HG02885 (cell line): ENCODE data around the gene VCL.
"Not testable (repeated sequence)": the region's sequence is repeated elsewhere in the genome, so short reads cannot be mapped to it uniquely, and the experiment has no call there.

ENCODE experiments used
- ATAC-seq: cut with Tn5 transposase; IDR thresholded peaks from one replicate; pipeline ENCODE4 v1.9.1; 2021; ENCODE audit warnings: mild to moderate bottlenecking; ENCODE audit not compliant: unreplicated experiment, poor library complexity

Gene VCL

GRCh38 chr10:74000244-74000643 lies 2.3 kb downstream of the VCL start:
- ATAC-seq = not testable (repeated sequence)

DNA sequence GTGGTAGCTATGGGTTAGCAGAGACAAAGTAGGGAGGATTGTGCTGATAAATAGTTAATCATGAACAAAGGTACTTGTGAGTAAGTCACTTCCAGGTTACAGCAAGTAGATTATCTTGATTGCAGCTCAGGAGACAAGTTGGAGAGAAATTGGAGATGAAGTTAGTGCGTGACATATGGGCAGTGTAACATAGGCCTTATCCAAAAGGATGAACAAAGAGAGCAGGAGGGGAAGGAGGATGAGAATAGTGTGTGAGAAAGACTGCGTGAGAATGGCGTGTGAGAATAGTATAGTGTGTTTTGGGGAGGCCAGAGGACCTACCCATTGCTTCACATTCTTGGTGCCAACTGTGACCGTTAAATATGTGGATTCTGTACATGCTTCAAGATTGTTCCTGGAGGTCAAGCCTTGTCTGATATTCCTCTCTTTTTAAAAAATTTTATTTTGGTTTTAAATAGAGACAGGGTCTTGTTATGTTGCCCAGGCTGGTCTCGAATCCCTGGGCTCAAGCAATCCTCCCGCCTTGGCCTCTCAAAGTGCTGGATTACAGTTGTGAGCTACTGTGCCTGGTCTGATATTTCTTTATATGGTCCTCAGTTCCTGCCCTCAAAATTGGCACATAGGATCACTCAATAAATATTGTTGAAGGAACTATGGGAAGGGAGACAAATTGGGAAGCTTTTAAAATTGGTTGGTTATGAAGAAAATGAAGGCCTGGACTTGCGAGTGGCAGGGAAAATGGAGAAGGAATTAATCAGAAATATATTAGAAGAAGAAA lies 3.2 kb downstream of the VCL start:
- no peak for ATAC-seq

- ATAC-seq = no peak
These were observed 8.4 kb downstream of the VCL start for GRCh38 chr10:74006269-74006668.

- peak; percentile 64 for ATAC-seq
These were observed 10.4 kb downstream of the VCL start for GRCh38 chr10:74008212-74008731.

GRCh38 chr10:74011017-74011416 lies 13.1 kb downstream of the VCL start:
- ATAC-seq = no peak

- no peak for ATAC-seq
These were observed 13.9 kb downstream of the VCL start for GRCh38 chr10:74011770-74012169.

DNA sequence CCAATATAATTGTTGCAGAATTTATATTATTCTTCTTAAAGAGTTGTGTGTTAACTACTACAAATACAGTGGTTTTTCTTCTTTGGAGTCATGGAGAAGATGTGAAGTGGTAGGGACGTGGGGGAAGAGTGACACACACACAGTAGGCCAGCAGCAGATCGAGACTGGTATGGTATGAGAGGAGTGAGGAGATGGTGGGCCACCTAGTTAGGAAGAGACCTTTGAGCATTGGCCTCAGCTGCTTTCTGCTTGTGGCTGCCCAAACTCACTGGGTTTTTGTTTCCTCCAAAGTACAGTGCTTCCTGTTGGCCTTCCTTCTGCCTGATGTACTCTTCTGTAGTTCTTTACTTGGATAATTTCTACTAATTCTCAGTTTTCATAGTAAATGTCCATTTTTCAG lies 14.6 kb downstream of the VCL start:
- ATAC-seq = no peak

GRCh38 chr10:74013004-74013403 lies 15.1 kb downstream of the VCL start:
- no peak for ATAC-seq

GRCh38 chr10:74014574-74014973 lies 16.7 kb downstream of the VCL start:
- not testable (repeated sequence) for ATAC-seq

- ATAC-seq = no peak
These were observed 20.3 kb downstream of the VCL start for GRCh38 chr10:74018241-74018640.

GRCh38 chr10:74021248-74022055 lies 23.5 kb downstream of the VCL start:
- no peak for ATAC-seq

- no peak for ATAC-seq
These were observed 25.2 kb downstream of the VCL start for GRCh38 chr10:74022926-74023629.

- ATAC-seq = no peak
These were observed 26.7 kb downstream of the VCL start for GRCh38 chr10:74024600-74024999.

DNA sequence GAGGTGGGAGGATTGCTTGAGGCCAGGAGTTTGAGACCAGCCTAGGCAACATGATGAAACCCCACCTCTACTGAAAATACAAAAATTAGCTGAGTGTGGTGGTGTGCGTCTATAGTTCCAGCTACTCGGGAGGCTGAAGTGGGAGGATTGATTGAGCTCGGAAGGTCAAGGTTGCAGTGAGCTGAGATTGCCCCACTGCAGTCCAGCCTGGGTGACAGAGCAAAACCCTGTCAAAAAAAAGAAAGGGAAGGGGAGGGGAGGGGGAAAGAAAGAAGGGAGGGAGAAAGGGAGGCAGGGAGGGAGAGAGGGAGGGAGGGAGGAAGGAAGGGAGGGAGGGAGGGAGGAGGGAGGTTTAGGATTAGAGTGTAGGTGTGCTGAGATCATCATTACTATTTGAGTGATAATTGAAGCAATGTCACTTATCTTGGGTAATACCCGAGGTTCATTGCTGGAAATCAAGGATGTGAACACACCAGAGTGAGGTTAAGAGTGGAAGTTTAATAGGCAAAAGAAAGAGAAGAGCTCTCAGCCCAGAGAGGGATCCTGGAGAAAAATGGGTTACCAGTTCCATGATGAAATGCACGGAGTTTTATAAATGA lies 27.6 kb downstream of the VCL start:
- no peak for ATAC-seq

DNA sequence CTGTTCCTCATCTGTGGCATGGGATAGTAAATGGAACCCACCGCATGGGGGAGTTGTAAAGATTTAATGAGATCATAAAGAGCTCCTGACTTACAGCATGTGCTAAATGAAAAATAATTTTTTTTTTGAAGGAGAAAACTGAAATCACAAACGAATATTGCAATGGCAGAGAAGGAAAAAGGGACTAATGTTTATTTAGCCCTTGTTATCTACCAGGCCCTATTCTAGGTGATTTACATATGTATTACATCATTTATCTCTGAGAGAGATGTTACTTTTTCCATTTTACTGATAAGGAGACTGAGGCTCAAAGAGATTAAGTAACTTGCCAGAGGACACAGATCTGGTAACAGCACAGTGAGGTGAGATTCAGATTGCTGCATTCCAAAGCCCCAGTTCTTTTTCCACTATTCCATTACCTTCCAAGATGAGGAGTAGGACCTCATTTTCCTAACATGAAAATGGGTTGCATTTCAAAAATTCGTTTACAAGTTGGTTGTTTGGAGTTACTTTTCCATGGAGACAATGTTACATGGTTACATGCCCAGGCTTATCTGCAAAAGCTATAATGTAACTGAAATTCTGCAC lies 28.6 kb downstream of the VCL start:
- ATAC-seq = no peak

DNA sequence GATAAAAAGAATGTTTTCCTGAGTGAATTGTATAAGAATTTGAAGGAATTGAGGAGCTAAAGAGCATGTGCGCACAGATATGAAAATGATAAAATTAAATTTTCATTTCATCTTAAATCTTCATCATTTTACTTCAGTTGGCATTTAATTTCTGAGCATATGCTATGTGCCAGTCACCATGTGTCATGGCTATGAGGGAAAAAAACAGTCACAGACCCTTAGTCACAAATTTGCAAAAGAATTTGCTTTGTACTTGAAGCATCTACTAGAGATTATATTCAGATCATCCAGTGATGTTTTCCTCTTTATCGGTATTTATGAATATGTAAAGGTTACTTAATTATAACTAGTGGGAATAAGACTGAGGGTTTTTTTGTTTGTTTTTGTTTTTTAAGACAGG lies 29.8 kb downstream of the VCL start:
- ATAC-seq = no peak

DNA sequence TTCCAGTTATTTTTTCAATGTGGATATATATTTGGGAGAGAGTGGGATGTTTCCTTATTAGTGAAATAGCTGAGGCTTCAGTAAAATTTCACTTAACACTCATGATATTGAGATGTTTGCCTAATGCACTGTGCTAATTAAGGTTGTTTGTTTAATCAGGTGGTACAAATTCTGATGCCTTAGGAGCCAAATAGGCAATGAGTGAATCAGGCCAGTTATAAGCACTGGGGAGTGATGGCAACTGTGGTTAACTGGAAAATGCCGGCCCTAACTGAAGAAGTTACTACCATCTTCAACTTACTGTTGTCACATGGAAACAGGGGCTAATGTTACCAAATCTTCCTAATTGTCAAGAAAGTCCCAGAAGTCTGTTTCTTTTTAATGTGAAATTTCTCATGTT lies 32.0 kb downstream of the VCL start:
- no peak for ATAC-seq

DNA sequence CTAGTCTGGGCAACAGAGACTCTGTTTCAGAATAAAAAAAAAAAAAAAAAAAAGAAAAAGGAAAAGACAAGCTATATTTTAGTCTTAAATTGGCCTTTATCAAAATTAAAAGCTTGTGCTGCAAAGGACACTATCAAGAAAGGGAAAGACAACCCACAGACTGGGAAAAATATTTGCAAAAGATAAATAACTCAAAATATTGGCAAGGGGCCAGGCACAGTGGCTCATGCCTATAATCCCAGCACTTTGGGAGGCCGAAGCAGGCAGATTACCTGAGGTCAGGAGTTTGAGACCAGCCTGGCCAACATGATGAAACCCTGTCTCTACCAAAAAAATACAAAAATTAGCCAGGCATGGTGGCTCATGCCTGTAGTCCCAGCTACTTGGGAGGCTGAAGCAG lies 34.3 kb downstream of the VCL start:
- ATAC-seq = not testable (repeated sequence)

GRCh38 chr10:74032900-74033655 lies 35.2 kb downstream of the VCL start:
- no peak for ATAC-seq
